ENCODE data around the gene RNF175. TPM values are rescaled to one million over a fixed set of nuclear protein-coding genes. Genes with fewer than 3 reads are reported as not detected.
A peak's percentile ranks its signal among the peaks of the same experiment; 100 is the strongest.

RNF175 gene
- total RNA-seq, 1 donor from 2014 or later = 5.5 TPM

- DNase-seq (ENCODE audit: low read depth) = peak; percentile 59
Observed at GRCh38 chr4:153785910-153786721, 26.3 kb upstream of the RNF175 start.

GRCh38 chr4:153784166-153784699 lies 24.4 kb upstream of the RNF175 start:
- DNase-seq (ENCODE audit: low read depth) = no peak

GRCh38 chr4:153782581-153782980 lies 22.8 kb upstream of the RNF175 start:
- DNase-seq (ENCODE audit: low read depth) = no peak

- peak; percentile 56 for DNase-seq (ENCODE audit: low read depth)
Observed at GRCh38 chr4:153781717-153782416, 22.0 kb upstream of the RNF175 start.

- no peak for DNase-seq (ENCODE audit: low read depth)
Observed at GRCh38 chr4:153781280-153781679, 21.5 kb upstream of the RNF175 start.

GRCh38 chr4:153780876-153781275 lies 21.1 kb upstream of the RNF175 start:
- DNase-seq (ENCODE audit: low read depth) = no peak

GRCh38 chr4:153780221-153780620 lies 20.4 kb upstream of the RNF175 start:
- no peak for DNase-seq (ENCODE audit: low read depth)

- DNase-seq (ENCODE audit: low read depth) = no peak
Observed at GRCh38 chr4:153778383-153778782, 18.6 kb upstream of the RNF175 start.

GRCh38 chr4:153777421-153777820 lies 17.6 kb upstream of the RNF175 start:
- no peak for DNase-seq (ENCODE audit: low read depth)

- DNase-seq (ENCODE audit: low read depth) = no peak
Observed at GRCh38 chr4:153776601-153777000, 16.8 kb upstream of the RNF175 start.

- DNase-seq (ENCODE audit: low read depth) = no peak
Observed at GRCh38 chr4:153773236-153773690, 13.4 kb upstream of the RNF175 start.

- no peak for DNase-seq (ENCODE audit: low read depth)
Observed at GRCh38 chr4:153771046-153771445, 11.2 kb upstream of the RNF175 start.

- no peak for DNase-seq (ENCODE audit: low read depth)
Observed at GRCh38 chr4:153766758-153767157, 6.9 kb upstream of the RNF175 start.

GRCh38 chr4:153765894-153766293 lies 6.1 kb upstream of the RNF175 start:
- no peak for DNase-seq (ENCODE audit: low read depth)

- peak; percentile 87 for DNase-seq (ENCODE audit: low read depth)
Observed at GRCh38 chr4:153764601-153765368, 5.0 kb upstream of the RNF175 start.

GRCh38 chr4:153763404-153763803 lies 3.6 kb upstream of the RNF175 start:
- DNase-seq (ENCODE audit: low read depth) = no peak

- no peak for DNase-seq (ENCODE audit: low read depth)
Observed at GRCh38 chr4:153758688-153759406, 977 bp downstream of the RNF175 start.

GRCh38 chr4:153758136-153758535 lies 1.7 kb downstream of the RNF175 start:
- DNase-seq (ENCODE audit: low read depth) = no peak

- DNase-seq (ENCODE audit: low read depth) = peak; percentile 55
Observed at GRCh38 chr4:153757407-153757806, 2.4 kb downstream of the RNF175 start.

GRCh38 chr4:153755186-153755585 lies 4.6 kb downstream of the RNF175 start:
- DNase-seq (ENCODE audit: low read depth) = no peak

- peak; percentile 64 for DNase-seq (ENCODE audit: low read depth)
Observed at GRCh38 chr4:153750197-153750817, 9.5 kb downstream of the RNF175 start.

Data from renal cortical epithelial cell (primary cell).